ENCODE measurements around the gene ABI2. TPM values are rescaled to one million over a fixed set of nuclear protein-coding genes. Genes with fewer than 3 reads are reported as not detected.

The ABI2 gene
- total RNA-seq, 4 donors from 2014 or later: 10.1 to 28.4 (median 22.0) TPM

DNA sequence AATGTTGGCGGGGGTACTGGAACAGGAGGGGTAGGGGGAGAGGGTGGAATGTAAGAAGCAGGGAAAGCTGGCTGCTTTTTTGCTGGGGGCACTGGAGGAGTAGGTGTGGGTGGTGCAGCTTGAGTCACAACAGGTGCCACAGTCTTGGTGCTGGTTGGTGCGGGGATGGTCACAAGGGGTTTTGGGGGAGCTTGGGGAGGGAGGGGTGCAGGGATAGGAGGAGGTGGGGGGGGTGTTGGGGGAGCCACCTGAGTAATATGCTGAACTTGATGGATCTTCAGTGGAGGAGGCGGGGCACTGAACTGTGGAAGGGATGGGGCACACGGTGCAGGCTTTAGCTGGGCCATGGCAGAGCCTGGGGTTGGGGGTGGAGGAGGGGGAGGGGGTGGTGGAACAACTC, 112.5 kb downstream of the ABI2 start:
- Histone ChIP-seq H3K9me3 (no peaks in the 10 kb centered on the region), H3K4me1 (no peaks in the 10 kb centered on the region), H3K36me3 (peaks cover 78% of the 10 kb centered on the region), H3K27me3 (no peaks in the 10 kb centered on the region), H3K4me3 (no peak overlapping the region), H3K27ac (no peak overlapping the region)
- TF ChIP-seq, protein P1, sequence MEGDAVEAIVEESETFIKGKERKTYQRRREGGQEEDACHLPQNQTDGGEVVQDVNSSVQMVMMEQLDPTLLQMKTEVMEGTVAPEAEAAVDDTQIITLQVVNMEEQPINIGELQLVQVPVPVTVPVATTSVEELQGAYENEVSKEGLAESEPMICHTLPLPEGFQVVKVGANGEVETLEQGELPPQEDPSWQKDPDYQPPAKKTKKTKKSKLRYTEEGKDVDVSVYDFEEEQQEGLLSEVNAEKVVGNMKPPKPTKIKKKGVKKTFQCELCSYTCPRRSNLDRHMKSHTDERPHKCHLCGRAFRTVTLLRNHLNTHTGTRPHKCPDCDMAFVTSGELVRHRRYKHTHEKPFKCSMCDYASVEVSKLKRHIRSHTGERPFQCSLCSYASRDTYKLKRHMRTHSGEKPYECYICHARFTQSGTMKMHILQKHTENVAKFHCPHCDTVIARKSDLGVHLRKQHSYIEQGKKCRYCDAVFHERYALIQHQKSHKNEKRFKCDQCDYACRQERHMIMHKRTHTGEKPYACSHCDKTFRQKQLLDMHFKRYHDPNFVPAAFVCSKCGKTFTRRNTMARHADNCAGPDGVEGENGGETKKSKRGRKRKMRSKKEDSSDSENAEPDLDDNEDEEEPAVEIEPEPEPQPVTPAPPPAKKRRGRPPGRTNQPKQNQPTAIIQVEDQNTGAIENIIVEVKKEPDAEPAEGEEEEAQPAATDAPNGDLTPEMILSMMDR (IDR thresholded peaks at IDR 0.05): no peak
- TF ChIP-seq POLR2A (IDR thresholded peaks at IDR 0.05) (no peak), POLR2AphosphoS5 (IDR thresholded peaks at IDR 0.05) (no peak), EP300 (IDR thresholded peaks at IDR 0.05) (no peak)
- no peak for DNase-seq (ENCODE audit: low spot score in 2 of 2)
- 89% methylated on average over 4 of the region's 4 CpGs for WGBS

DNA sequence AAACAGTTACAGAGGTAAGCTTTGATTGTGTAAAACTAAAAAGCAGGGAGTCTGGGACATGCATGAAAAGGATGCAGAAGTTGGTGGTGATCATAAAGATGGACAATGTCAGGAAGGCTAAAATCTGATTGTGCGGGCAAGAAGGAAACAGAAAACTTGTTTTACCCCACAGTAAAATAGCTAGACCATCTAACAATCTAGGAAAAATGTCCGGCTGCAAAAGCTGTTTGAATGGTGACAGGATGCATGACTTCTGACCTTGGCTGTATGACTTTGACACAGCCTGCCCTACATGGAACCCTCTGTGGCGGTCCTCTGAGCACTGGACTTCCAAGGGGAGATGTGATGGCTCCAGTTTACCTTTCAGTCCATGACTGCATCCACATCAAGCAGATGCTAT, 113.3 kb downstream of the ABI2 start:
- no peak overlapping the region for H3K27ac ChIP-seq
- TF ChIP-seq EP300 (IDR thresholded peaks at IDR 0.05) (no peak), POLR2AphosphoS5 (IDR thresholded peaks at IDR 0.05) (no peak), POLR2A (IDR thresholded peaks at IDR 0.05) (no peak)
- TF ChIP-seq, protein P1 (IDR thresholded peaks at IDR 0.05): no peak
- H3K27me3 ChIP-seq: no peaks in the 10 kb centered on the region
- H3K36me3 ChIP-seq: peaks cover 86% of the 10 kb centered on the region
- no peak overlapping the region for H3K4me3 ChIP-seq
- 81% methylated on average over 3 of the region's 3 CpGs for WGBS
- H3K9me3 ChIP-seq: no peaks in the 10 kb centered on the region
- DNase-seq (ENCODE audit: low spot score in 2 of 2): no peak
- no peaks in the 10 kb centered on the region for H3K4me1 ChIP-seq

DNA sequence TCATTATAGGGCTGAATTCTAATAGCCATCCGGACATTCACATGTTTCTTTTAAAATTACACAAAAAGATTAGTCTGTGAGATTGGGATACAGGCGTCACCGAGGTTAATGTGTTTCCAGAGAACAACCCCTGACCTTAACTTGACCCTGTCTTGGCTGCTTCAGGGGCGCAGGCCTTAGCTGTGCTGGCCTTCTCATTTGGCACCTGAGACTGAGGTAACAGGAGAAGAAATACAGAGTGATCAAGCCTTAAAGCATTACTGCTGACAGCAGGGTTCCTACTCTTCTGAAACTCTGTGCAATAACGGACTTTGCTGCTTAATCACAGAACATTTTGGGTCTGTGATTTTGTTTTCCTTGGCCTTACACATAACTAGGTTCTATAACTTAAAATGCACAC, 114.3 kb downstream of the ABI2 start:
- Histone ChIP-seq H3K4me1 (no peaks in the 10 kb centered on the region), H3K4me3 (no peak overlapping the region), H3K36me3 (peaks cover 92% of the 10 kb centered on the region), H3K27ac (no peak overlapping the region), H3K27me3 (no peaks in the 10 kb centered on the region), H3K9me3 (no peaks in the 10 kb centered on the region)
- no peak for TF ChIP-seq POLR2A (IDR thresholded peaks at IDR 0.05)
- TF ChIP-seq, protein P1 (IDR thresholded peaks at IDR 0.05): no peak
- no peak for TF ChIP-seq POLR2AphosphoS5 (IDR thresholded peaks at IDR 0.05)
- TF ChIP-seq EP300 (IDR thresholded peaks at IDR 0.05): no peak
- DNase-seq (ENCODE audit: low spot score in 2 of 2): no peak
- WGBS: 81% methylated on average over 5 of the region's 5 CpGs

DNA sequence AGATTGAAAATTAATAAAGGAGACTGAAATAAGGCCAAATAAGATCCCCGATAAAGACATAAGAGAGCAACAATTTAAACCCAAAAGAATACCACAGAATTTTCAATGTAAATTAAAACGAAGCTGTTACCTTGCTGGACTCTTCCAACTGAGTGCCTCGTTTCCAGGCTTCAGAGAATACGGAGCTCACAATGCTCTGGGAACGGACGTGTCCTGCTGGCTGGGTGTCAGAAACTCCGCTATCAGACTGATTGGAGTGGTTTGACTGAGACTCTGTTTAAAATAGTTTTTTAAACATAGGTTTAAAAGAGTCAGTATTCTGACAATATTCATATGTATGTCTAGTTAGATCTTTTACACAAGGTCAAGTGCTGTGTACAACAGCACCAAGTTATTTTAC, 116.5 kb downstream of the ABI2 start:
- Histone ChIP-seq H3K27ac (no peak overlapping the region), H3K9me3 (no peaks in the 10 kb centered on the region), H3K4me1 (no peaks in the 10 kb centered on the region), H3K27me3 (no peaks in the 10 kb centered on the region), H3K4me3 (no peak overlapping the region), H3K36me3 (peaks cover 94% of the 10 kb centered on the region)
- no peak for DNase-seq (ENCODE audit: low spot score in 2 of 2)
- WGBS: 83% methylated on average over 7 of the region's 7 CpGs
- TF ChIP-seq, protein P1 (IDR thresholded peaks at IDR 0.05): no peak
- TF ChIP-seq EP300 (IDR thresholded peaks at IDR 0.05) (no peak), POLR2AphosphoS5 (IDR thresholded peaks at IDR 0.05) (no peak), POLR2A (IDR thresholded peaks at IDR 0.05) (no peak)

DNA sequence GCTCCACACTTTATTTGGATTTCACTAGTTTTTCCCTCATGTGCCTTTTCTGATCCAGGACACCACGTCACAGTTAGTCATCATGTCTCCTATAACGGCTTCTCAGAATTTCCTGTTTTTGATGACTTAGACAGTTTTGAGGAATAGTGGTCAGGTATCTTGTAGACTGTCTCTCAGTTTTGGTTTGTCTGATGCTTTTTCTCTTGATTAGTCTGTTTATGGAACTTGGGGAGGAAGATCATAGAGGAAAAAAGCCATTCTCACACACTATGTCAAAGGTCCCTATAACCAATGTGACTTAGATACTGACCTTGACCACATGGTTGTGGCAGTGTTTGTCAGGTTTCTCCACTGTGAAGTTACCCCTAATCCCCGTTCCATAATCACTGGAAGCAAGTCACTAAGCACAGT, 117.9 kb downstream of the ABI2 start:
- H3K4me3 ChIP-seq: no peak overlapping the region
- no peaks in the 10 kb centered on the region for H3K9me3 ChIP-seq
- TF ChIP-seq, protein P1 (IDR thresholded peaks at IDR 0.05): no peak
- TF ChIP-seq POLR2A (IDR thresholded peaks at IDR 0.05): no peak
- TF ChIP-seq EP300 (IDR thresholded peaks at IDR 0.05): no peak
- peaks cover 90% of the 10 kb centered on the region for H3K36me3 ChIP-seq
- H3K27ac ChIP-seq: no peak overlapping the region
- WGBS: 82% methylated on average over 3 of the region's 3 CpGs
- no peaks in the 10 kb centered on the region for H3K4me1 ChIP-seq
- H3K27me3 ChIP-seq: no peaks in the 10 kb centered on the region
- no peak for DNase-seq (ENCODE audit: low spot score in 2 of 2)
